T1000 (cell line): ENCODE data around the gene NAPSA.

Experiments
- DNase-seq: peaks from one replicate; lab custom pipeline; 2025; ENCODE audit warnings: mixed read lengths; lab: John Stamatoyannopoulos, UW

Gene NAPSA

GRCh38 chr19:50315773-50316448 lies 49.5 kb downstream of the NAPSA start:
- no peak for DNase-seq

GRCh38 chr19:50314724-50315708 lies 50.4 kb downstream of the NAPSA start:
- no peak for DNase-seq

- DNase-seq = no peak
These were observed 51.5 kb downstream of the NAPSA start for GRCh38 chr19:50313812-50314536.

- DNase-seq = no peak
These were observed 52.2 kb downstream of the NAPSA start for GRCh38 chr19:50312967-50313811.

- no peak for DNase-seq
These were observed 53.5 kb downstream of the NAPSA start for GRCh38 chr19:50311723-50312635.

GRCh38 chr19:50310759-50311465 lies 54.5 kb downstream of the NAPSA start:
- no peak for DNase-seq

GRCh38 chr19:50309396-50310125 lies 55.9 kb downstream of the NAPSA start:
- DNase-seq = no peak

GRCh38 chr19:50308991-50309390 lies 56.4 kb downstream of the NAPSA start:
- DNase-seq = no peak
